NCI-H2107 treated with DMSO at 0.1 percent for 48 hours (cell line): Measurements from ENCODE around the gene ZACN.
"Not testable (repeated sequence)": the region's sequence is repeated elsewhere in the genome, so short reads cannot be mapped to it uniquely, and the experiment has no call there.

Source experiments
- DNase-seq: peaks from one replicate; lab custom pipeline; 2025; ENCODE audit not compliant: unreplicated experiment; lab: John Stamatoyannopoulos, UW

The ZACN gene

GRCh38 chr17:76078860-76079534, at the start of gene ZACN:
ZACN (plus strand) TSS chr17:76079182; CDS start chr17:76079265, 83 bp downstream.
- peak; percentile 65 for DNase-seq

DNA sequence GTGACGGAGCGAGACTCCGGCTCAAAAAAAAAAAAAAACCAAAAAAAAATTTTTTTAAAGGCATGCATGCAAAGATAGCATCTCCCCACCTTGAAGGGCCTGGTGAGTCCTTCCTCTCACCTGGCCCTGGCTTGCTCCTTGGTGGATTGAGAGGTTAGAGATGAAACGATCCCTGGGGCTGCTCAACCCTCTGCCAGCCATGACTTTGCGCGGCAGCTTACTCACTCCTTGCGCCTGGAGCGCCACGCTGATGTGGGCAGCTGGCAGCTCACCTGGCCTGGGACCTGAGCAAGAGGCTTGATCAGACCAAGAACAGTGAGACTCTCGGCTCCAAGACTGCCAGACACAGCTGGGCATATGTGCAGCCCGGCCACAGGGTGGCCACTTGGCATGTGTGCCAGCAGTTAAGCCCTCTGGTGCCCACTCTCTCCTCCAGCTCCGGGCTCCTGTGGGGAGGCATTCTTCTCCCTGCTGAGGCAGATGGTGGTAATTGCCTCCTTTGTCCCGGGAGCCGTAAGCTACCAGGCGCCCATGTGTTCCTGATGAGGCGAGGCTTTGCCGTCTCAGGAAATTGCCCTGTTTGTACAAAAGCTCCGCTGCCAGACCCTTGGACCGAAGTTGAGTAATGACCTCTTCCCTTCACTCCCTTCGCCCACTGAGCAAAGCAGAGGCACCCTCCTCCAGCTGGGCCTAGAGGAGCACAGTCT, 46.8 kb upstream of the ZACN start:
- peak; percentile 40 for DNase-seq

GRCh38 chr17:76032780-76033108, 46.2 kb upstream of the ZACN start:
- no peak for DNase-seq

- no peak for DNase-seq
These were observed 45.8 kb upstream of the ZACN start for GRCh38 chr17:76033139-76033538.

DNA sequence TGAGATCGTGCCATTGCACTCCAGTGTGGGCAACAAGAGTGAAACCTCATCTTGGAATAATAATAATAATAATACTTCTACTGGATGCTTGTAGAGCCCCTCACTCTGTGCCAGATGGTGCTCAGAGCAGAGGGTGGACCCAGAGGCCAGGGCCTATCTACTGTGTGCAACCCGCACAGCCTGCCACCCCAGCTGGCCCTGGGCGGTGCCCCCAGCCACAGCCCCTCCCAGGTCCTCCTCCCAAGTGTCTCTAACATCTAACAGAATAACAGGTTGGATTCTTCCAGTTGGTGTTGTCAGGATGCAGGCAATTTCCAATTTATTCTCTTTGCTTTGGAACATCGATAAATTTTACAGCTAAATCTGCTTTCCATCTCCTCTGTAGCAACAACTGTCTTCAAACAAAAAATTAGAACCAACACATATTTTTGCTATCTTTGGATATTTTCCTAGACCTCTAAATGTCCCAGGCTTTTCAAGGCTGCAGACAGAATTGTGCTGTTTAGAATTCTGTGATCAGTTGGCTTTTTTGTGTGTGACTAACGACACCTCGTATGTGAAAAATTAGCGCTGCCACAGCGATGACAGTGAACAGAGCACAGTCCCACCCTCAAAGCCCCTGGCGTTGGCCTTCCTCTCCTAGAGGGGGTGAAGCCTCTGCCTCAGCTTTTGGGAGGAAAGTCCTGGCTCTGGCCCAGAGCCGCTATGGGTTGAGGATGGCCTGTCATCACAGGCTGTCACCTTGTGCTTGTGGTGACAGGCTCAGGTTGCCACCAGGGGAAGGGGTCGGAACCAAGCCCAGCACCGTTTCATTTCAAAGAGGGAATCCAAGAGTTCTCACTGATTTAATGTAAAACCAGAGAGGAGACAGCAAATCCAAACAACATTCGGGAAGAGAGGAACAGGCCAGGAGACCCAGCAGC, 44.3 kb upstream of the ZACN start:
- DNase-seq, result no peak

DNA sequence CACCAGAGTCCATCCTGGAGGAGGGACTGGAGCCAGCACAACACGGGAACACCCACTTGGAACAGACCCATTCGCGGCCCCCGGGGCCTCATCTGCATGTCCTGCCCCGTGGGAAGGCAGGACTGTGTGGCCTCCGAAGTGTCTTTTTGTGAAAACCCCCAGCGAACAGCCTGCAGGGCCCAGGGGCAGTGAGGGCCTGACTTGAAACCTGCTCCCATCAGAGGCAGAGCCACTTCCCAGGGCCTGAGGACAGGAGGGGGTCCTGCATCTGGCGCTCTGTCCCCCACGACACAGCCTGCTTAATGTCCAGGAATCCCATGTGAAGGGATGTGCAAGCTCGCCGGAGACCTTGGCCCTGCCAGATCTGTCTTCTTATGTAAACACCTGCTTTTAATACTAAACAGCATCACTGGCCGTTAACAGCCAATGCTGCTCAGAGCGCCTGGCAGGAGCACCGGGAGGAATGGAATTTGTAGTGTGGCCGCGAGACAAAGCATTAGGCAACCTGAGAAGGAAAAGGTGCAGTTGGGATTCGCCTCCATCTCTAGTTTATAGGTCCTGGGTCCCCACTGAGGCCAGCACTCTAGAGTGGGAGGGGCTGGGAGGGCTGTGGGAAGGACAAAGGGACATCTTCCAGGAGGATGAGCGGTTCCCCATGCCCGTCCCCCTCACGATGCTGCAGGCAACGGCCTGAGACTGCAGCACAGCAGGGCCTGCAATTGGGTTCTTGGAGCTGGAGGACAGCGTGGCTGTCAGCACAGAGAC, 42.3 kb upstream of the ZACN start:
- DNase-seq, result peak; percentile 51

DNA sequence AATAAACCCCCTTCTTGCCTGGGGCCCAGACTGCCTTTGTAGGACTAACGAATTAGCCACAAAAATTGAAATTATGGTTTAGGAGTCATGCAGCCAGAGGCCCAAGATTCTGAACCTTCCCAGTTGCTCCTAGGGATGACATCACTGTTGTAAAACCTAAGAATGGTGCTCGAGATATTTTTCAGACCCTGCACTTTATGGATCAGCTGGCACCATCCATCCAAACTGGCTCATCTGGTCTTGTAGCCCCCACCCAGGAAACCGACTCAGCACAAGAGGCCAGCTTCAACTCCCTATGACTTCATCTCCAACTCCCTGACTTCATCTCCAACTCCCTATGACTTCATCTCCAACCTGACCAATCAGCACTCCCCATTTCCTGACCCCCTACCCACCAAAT, 40.9 kb upstream of the ZACN start:
- no peak for DNase-seq

DNA sequence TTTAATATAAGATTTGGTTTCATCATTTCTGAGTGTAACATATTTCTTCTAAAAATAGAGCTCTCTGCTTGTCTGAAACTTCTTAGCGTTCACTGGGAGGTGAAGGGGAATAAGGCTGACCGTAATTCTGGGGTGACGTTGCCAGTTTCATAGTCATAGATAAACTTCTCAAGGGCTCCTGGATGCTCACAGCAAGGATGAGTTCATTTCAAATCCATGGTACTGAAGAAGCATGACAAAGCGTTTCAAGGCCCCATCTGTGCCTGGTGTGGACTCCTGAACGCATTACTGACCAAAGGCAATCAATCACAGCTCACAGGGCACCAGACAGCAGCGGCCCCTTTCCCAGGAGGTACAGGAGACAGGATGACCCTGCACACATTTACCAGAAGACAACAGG, 39.9 kb upstream of the ZACN start:
- no peak for DNase-seq

GRCh38 chr17:76040376-76040775, 38.6 kb upstream of the ZACN start:
- DNase-seq, result no peak

GRCh38 chr17:76042868-76043267, 36.1 kb upstream of the ZACN start:
- not testable (repeated sequence) for DNase-seq

DNA sequence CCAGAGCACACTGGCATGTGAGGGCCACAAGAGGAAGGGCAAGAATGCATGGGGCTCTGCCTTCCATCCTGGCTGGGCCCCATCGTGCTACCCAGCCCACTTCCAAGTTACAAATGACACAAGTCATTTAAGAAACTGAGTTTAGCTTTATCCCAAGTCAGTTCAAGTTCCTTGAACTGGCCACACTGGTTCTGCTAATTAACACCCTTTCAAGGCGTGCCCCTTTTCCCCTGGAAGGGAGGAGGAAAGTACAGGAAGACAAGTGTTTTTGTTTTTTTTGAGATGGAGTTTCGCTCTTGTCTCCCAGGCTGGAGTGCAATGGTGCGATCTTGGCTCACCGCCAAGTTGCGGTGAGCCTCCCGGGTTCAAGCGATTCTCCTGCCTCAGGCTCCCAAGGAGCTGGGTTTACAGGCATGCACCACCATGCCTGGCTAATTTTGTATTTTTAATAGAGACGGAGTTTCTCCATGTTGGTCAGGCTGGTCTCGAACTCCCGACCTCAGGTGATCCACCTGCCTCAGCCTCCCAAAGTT, 34.4 kb upstream of the ZACN start:
- not testable (repeated sequence) for DNase-seq

DNA sequence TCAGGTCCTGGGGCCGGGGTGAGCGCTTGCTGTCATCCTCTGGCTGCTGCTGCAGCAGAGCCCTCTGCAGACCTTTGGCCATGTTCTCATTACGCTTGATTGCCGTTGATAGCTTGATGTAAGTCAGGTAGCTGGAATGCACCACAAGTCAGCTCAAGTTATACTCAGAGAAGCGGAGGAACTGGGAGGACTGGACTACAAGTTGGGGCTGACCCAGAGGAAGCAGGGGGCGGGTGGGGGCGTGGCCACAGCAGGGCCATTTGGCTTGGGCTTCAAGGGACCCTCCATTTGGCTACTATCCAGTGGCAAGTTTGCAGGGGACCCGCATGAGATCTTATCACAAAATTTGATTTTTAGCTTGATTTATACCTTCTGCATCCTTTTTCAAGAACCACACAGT, 32.9 kb upstream of the ZACN start:
- DNase-seq, result no peak

DNA sequence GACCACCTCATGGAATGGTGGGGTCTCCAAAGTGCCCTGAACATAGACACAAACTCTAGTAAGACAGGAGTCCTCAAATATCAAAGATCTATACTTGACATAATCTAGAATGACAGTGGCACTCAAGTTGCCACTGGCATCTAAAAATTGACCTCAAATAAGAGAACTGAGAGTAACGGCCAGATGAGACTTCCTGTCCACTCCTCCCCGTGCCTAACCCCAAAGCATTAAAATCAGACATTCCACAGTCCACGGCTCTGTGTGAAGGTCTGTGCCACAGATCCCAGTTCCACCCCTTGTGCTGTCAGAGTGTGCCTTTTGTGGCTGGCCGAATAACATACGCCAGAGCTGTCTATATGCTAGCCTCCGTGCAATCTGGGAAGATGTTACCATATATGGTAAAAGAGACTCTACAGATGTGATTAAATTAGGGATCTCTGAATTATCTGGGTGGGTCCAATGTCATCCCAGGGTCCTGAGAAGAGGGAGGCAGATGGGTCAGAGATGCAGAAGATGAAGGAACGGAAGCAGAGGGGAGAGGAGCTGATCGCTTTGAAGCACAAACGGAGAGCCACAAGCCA, 30.9 kb upstream of the ZACN start:
- DNase-seq, result no peak

- no peak for DNase-seq
These were observed 30.3 kb upstream of the ZACN start for GRCh38 chr17:76048711-76049110.

GRCh38 chr17:76049239-76049638, 29.7 kb upstream of the ZACN start:
- no peak for DNase-seq

GRCh38 chr17:76049836-76050537, 29.0 kb upstream of the ZACN start:
- DNase-seq, result peak; percentile 95

DNA sequence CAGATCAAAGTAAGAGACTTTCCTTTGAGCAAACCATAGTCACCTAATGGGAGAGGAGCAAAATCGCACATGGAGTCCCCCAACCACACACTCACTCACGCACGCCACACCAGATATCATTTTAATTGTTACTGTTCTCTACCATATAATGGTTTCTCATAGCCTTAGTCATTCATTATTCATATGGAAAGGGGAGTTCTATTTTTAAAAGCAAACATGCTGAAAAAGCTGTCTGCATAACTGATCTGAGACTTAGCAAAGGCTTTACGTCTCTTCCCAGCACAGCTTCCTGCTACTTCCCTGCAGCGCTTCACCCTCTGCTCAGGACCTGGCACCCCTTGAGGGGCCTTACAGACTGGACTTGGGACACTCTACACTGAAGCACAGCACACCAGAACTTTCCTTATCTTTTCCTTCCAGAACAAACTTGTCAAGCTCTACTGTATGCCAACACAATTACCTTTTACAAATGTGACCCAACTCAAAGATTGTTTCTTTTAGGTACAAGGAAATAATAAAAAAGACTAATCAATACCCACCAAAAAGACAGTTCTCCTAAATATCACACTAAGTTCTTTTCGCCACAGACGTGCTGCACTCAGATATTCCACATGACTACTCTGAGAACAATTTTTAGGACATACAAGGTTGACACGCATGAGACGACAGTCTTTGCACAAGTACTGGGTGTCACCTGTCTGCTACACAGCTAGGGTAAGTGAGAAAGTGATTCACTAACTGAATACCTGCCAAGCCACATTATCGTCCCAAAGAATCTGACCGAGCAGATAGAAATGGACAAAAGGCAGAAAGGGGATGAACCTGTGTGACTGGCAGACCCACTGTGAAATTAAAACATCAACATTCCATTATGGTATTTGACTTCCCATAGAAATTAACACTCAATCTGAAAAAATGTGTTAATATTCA, 28.2 kb upstream of the ZACN start:
- no peak for DNase-seq

GRCh38 chr17:76051561-76051960, 27.4 kb upstream of the ZACN start:
- no peak for DNase-seq
